ENCODE measurements around the gene NMNAT1. TPM values are rescaled to one million over a fixed set of nuclear protein-coding genes. Genes with fewer than 3 reads are reported as not detected.
A peak's percentile ranks its signal among the peaks of the same experiment; 100 is the strongest.

Gene NMNAT1
- total RNA-seq, 6 experiments from 2014 or later = 5.3 to 8.8 (median 7.6) TPM

GRCh38 chr1:9910076-9910422, 33.2 kb upstream of the NMNAT1 start, which contains the start of gene CTNNBIP1:
TSS of gene CTNNBIP1 (minus strand) at chr1:9910269. CDS start at chr1:9872064, 38,205 bp downstream.
- WGBS (ENCODE audit: insufficient coverage, low coverage, low lambda C conversion rate, missing lambda C conversion rate) = no CpG with 5 or more reads among the region's 55 CpGs
- peak within 1 kb of the TSS; percentile 55 to 89 (median 75) for H3K27ac ChIP-seq
- peak; percentile 49 for TF ChIP-seq POLR2A (IDR thresholded peaks at IDR 0.05)
- TF ChIP-seq, protein P1, sequence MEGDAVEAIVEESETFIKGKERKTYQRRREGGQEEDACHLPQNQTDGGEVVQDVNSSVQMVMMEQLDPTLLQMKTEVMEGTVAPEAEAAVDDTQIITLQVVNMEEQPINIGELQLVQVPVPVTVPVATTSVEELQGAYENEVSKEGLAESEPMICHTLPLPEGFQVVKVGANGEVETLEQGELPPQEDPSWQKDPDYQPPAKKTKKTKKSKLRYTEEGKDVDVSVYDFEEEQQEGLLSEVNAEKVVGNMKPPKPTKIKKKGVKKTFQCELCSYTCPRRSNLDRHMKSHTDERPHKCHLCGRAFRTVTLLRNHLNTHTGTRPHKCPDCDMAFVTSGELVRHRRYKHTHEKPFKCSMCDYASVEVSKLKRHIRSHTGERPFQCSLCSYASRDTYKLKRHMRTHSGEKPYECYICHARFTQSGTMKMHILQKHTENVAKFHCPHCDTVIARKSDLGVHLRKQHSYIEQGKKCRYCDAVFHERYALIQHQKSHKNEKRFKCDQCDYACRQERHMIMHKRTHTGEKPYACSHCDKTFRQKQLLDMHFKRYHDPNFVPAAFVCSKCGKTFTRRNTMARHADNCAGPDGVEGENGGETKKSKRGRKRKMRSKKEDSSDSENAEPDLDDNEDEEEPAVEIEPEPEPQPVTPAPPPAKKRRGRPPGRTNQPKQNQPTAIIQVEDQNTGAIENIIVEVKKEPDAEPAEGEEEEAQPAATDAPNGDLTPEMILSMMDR (IDR thresholded peaks at IDR 0.05) = no peak
- intact Hi-C loops (cut with DNase I) = no loop called here
- H3K27me3 ChIP-seq = no peaks in the 10 kb centered on the region
- H3K36me3 ChIP-seq = no peaks in the 10 kb centered on the region
- ATAC-seq (no peak), DNase-seq (no peak)
- H3K4me3 ChIP-seq = peak within 1 kb of the TSS; percentile 69 to 81 (median 73)
- no peaks in the 10 kb centered on the region for H3K9me3 ChIP-seq
- peaks cover 0 to 13% (median 5%) of the 10 kb centered on the region in 4 donors for H3K4me1 ChIP-seq

- peak overlapping the region; percentile 40 to 67 (median 52) for H3K4me3 ChIP-seq
- peak; percentile 76 for TF ChIP-seq POLR2A (IDR thresholded peaks at IDR 0.05)
- TF ChIP-seq, protein P1 (IDR thresholded peaks at IDR 0.05) = no peak
- peaks cover 0 to 13% (median 5%) of the 10 kb centered on the region in 4 donors for H3K4me1 ChIP-seq
- under 1% methylated on average over 30 of the region's 45 CpGs for WGBS (ENCODE audit: insufficient coverage, low coverage, low lambda C conversion rate, missing lambda C conversion rate)
- ATAC-seq = peak; percentile 95 to 98 (median 96)
- DNase-seq = peak; percentile 100
- H3K27ac ChIP-seq = peak overlapping the region; percentile 55 to 89 (median 75)
- intact Hi-C loops (cut with DNase I) = no loop called here
- H3K27me3 ChIP-seq = no peaks in the 10 kb centered on the region
- no peaks in the 10 kb centered on the region for H3K36me3 ChIP-seq
- H3K9me3 ChIP-seq = no peaks in the 10 kb centered on the region
Measured at GRCh38 chr1:9910423-9911178, 32.7 kb upstream of the NMNAT1 start.

DNA sequence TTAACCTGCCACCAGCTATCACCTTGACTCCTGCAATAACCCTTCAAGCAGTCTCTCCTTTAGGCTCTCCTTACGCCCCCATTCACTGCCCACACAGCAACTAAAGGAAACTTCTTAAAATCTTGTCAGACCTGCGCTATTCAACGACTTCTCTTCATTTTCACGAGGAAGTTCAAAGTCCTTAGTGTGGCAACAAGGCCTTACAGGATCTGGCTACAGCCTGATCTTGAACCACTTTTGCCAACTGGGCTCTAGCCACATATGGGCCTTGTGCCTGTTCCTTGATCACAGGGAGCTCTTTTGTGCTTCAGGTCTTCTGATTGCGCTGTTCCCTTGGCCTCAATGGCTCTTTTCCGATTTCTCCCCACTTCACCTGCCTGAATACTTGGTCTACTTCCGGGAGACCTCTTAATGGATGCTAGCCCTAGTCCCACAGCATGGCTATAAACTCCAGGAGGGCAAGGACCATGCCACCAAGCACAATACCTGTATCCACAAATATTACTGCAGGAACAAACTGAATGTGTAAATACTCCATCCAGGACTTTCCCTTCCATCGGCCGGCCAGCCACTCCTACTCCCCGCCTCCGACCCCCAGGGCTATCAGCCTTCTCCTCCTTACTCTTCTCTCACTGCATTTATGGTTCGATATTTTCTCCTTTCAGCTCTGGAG, 30.9 kb upstream of the NMNAT1 start:
- peaks cover 0 to 13% (median 5%) of the 10 kb centered on the region in 4 donors for H3K4me1 ChIP-seq
- 74% methylated on average over 10 of the region's 12 CpGs for WGBS (ENCODE audit: insufficient coverage, low coverage, low lambda C conversion rate, missing lambda C conversion rate)
- H3K9me3 ChIP-seq = no peaks in the 10 kb centered on the region
- H3K27me3 ChIP-seq = no peaks in the 10 kb centered on the region
- no peak overlapping the region for H3K27ac ChIP-seq
- H3K4me3 ChIP-seq = no peak overlapping the region
- DNase-seq = no peak
- H3K36me3 ChIP-seq = no peaks in the 10 kb centered on the region
- no peak for ATAC-seq
- intact Hi-C loops (cut with DNase I) = no loop called here
- TF ChIP-seq, protein P1 (IDR thresholded peaks at IDR 0.05) = no peak
- no peak for TF ChIP-seq POLR2A (IDR thresholded peaks at IDR 0.05)

DNA sequence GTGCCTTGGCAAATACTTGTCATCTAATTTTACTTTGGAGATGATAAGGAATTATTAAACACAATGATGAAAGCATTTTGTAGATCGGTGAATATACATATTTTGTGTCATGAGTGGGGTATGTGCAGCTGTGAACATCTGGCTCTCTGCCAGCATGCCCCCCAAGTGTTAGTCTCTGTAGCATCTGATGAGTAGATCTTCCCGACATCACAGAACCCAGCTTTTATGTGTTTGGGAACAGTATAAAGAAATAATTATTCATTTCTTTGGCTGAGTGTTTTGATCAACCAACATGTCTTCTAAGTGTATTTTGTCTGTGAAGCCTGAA, 28.7 kb upstream of the NMNAT1 start:
- Histone ChIP-seq H3K27ac (no peak overlapping the region), H3K36me3 (no peaks in the 10 kb centered on the region), H3K4me3 (no peak overlapping the region), H3K4me1 (peaks cover 0 to 5% (median 2%) of the 10 kb centered on the region in 4 donors), H3K9me3 (no peaks in the 10 kb centered on the region), H3K27me3 (no peaks in the 10 kb centered on the region)
- ATAC-seq = no peak
- intact Hi-C loops (cut with DNase I) = no loop called here
- 72% methylated on average over 2 of the region's 2 CpGs for WGBS (ENCODE audit: insufficient coverage, low coverage, low lambda C conversion rate, missing lambda C conversion rate)
- TF ChIP-seq, protein P1 (IDR thresholded peaks at IDR 0.05) = peak in 2 of 4 donors; percentile 27 to 36
- TF ChIP-seq POLR2A (IDR thresholded peaks at IDR 0.05) = no peak
- no peak for DNase-seq

All from right lobe of liver (tissue), 6 donors.